ENCODE data around the gene PACRG.

PACRG gene

GRCh38 chr6:163342571-163343539 lies 615.1 kb downstream of the PACRG start:
- DNase-seq, result no peak

- DNase-seq, result no peak
Observed at GRCh38 chr6:163343609-163344008, 615.8 kb downstream of the PACRG start.

GRCh38 chr6:163344411-163344810 lies 616.6 kb downstream of the PACRG start:
- no peak for DNase-seq

GRCh38 chr6:163345931-163346330 lies 618.2 kb downstream of the PACRG start:
- no peak for DNase-seq

GRCh38 chr6:163346497-163346961 lies 618.8 kb downstream of the PACRG start:
- DNase-seq, result no peak

GRCh38 chr6:163347021-163347446 lies 619.3 kb downstream of the PACRG start:
- no peak for DNase-seq

- no peak for DNase-seq
Observed at GRCh38 chr6:163348789-163349680, 621.3 kb downstream of the PACRG start.

- no peak for DNase-seq
Observed at GRCh38 chr6:163349696-163350095, 621.9 kb downstream of the PACRG start.

GRCh38 chr6:163351013-163351412 lies 623.2 kb downstream of the PACRG start:
- DNase-seq, result no peak

GRCh38 chr6:163352011-163352685 lies 624.4 kb downstream of the PACRG start:
- no peak for DNase-seq

GRCh38 chr6:163352966-163353365 lies 625.2 kb downstream of the PACRG start:
- DNase-seq, result no peak

- DNase-seq, result no peak
Observed at GRCh38 chr6:163354085-163354484, 626.3 kb downstream of the PACRG start.

- no peak for DNase-seq
Observed at GRCh38 chr6:163354761-163355425, 627.1 kb downstream of the PACRG start.

- no peak for DNase-seq
Observed at GRCh38 chr6:163355426-163355991, 627.7 kb downstream of the PACRG start.

- DNase-seq, result no peak
Observed at GRCh38 chr6:163356324-163356723, 628.5 kb downstream of the PACRG start.

GRCh38 chr6:163356743-163357142 lies 629.0 kb downstream of the PACRG start:
- DNase-seq, result no peak

GRCh38 chr6:163364641-163365040 lies 636.9 kb downstream of the PACRG start:
- DNase-seq, result no peak
